ENCODE results near the gene C4B.
"Not testable (repeated sequence)": the region's sequence is repeated elsewhere in the genome, so short reads cannot be mapped to it uniquely, and the experiment has no call there.

- not testable (repeated sequence) for TF ChIP-seq POLR2A, CTCF (IDR thresholded peaks at IDR 0.05)
Measured at GRCh38 chr6:32009537-32009936, 5.1 kb upstream of the C4B start.

All from esophagus squamous epithelium (tissue), 4 donors.